GM12891 (cell line): ENCODE measurements around the gene CARD11.

ENCODE experiments used
- POLR2A ChIP-seq: IDR thresholded peaks from 2 replicates; pipeline ENCODE4 v1.6.1; 2011; ENCODE audit warnings: low read depth, low read length, control low read depth
- TAF1 ChIP-seq: IDR thresholded peaks from 2 replicates; pipeline ENCODE4 v1.6.1; 2011; ENCODE audit warnings: low read depth, low read length, control low read depth

DNA sequence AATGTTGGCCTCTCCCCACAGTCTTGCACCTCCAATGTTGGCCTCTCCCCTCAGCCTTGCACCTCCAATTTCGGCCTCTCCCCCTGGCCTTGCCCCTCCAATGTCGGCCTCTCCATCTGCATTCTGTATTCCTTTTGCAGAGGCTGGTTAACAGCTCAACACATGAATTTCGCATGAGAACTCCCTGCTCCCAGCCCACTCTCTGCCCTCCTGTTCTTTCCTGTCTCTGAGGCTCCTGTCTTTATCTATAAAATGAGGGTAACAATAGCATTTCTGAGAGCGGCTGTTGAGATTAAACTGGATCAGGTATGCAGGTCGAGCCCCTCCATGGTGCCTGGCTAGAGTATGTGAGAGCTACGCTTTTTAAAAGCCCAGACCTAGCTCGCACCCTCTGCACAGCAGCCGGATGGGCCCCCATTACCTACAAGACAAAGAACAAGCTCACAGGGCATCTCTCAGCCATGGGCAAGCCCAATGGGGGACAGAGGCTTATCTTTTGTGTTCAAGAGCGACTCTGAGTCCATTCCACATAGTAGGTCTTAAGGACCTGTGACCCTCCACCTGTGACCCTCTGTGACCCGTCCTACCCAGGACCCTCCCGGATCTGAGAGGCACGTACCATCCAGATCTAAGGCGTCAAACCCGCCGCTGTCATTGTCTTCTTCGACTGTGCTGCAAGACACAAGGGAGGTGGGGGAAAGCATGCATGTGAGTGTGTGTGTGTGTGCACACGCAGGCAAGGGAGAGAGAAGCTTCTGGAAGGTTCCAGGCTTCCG is 117.4 kb downstream of the CARD11 start:
- TF ChIP-seq TAF1 (no peak), POLR2A (no peak)
